ENCODE measurements around the gene PAXX. TPM values are rescaled to one million over a fixed set of nuclear protein-coding genes. Genes with fewer than 3 reads are reported as not detected.

Gene PAXX, protein sequence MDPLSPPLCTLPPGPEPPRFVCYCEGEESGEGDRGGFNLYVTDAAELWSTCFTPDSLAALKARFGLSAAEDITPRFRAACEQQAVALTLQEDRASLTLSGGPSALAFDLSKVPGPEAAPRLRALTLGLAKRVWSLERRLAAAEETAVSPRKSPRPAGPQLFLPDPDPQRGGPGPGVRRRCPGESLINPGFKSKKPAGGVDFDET
- 22.8 TPM for polyA plus RNA-seq (ENCODE audit: insufficient read length)

DNA sequence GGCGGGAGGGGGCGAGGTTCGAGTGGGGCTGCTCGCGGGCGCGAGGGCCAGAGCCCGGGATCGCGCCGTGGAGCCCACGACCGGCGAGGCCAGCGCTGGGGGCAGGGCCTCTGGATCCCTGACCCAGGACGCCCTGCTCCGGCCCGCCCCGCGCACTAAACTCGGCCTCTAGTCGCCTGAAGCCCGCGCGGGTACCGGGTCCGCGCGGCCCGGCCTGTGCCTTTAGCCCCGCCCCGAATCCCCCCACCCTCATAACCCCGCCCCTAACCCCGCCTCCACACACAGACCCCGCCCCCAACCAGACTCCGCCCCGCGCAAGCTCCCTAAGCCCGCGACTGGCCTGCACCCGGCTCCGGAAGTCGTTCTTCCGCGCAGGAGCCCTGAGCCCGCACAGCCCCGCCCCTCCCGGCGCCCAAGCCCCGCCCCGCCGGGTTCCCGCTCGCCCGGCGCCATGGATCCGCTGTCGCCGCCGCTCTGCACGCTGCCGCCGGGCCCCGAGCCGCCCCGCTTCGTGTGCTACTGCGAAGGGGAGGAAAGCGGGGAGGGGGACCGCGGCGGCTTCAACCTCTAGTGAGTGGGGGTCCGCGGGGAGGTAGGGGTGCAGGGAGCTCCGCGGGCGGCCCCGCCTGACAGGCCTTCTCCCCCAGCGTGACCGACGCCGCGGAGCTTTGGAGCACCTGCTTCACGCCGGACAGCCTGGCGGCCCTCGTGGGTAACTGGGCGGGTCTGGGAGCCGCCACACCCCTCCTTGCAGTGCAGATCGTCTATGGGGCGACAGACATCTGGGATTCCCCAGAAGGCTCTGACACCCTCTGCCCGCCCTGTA is at the start of gene PAXX:
PAXX (plus strand) TSS at position 430 of the 826 bp plus-strand sequence; CDS start at position 452, 22 bp downstream.
- DNase-seq (ENCODE audit: low read depth): peak; percentile 39

DNA sequence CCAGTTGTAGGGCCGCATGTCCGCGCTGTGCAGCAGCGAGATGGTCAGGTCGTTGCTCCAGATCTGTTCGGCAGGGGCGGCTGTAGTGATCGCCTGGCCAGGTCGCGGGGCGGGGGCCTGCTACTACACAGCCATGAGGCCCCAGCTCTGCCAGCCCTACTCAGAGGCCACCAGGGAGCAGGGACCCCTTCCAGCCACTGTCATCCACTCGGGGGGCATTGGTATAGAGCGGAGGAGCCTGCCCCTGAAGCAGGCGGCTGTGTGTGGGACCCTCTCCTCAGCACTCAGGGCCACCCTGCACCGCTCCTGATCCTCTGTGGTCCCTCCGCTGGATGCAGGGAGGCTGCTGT is 49.4 kb upstream of the PAXX start:
- DNase-seq (ENCODE audit: low read depth): no peak

DNA sequence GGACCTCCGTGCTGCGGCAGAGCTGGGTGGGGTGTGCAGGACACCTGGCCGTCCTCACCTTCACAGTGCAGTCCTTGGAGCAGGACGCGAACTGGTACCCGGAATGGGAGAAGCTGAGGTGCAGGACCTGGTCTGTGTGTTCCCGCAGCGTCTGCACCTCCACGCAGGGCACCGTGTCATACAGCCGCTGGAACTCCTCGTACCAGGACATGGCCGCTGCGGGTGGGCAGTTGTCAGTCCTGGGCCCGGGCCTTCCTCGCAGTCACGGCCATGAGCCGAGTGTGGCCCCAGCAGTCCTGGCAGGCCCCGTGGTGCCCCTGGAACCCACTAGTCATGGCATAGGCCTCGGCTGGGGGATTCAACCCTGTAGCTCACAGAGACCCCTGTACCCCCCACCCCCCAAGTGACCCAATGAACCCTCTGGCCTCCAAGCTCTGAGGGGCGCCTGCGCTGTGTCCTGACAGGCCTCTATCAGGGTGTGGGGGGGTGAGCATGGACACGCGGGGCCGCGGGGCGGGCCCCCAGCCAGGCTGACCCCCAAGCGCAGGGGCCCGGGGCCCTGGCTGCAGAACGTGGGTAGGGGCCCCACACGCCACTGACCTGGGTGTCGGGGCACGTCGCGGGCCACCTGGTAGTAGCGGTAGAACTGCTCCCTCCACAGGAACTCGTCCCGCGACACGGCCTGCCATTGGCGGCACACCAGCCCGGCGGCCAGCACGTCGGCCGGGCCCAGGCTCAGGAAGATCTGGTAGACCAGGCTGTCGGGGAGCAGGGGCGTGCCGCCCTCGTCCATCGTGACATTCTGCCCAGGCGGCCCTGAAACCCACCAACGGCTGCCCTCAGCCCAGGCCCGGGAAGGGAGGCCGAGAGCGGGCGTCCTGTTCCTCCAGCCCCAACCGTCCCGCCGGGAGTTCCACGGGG is 48.7 kb upstream of the PAXX start:
- no peak for DNase-seq (ENCODE audit: low read depth)

DNA sequence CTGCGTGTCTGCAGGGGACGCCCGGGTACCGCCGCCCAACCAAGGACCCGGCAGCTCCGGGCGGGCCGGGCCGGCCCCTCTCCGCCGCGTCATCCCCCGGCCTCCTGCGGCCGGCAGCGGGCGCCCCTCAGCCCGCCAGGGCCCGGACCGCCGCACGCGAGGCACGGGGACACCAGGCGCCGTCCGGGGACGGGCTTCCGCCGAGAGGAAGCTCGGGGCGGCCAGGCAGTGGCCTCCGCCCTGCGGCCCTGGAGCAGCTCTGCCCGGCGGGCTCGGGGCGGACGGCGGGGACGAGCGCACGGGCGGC is 48.1 kb upstream of the PAXX start:
- DNase-seq (ENCODE audit: low read depth): no peak

DNA sequence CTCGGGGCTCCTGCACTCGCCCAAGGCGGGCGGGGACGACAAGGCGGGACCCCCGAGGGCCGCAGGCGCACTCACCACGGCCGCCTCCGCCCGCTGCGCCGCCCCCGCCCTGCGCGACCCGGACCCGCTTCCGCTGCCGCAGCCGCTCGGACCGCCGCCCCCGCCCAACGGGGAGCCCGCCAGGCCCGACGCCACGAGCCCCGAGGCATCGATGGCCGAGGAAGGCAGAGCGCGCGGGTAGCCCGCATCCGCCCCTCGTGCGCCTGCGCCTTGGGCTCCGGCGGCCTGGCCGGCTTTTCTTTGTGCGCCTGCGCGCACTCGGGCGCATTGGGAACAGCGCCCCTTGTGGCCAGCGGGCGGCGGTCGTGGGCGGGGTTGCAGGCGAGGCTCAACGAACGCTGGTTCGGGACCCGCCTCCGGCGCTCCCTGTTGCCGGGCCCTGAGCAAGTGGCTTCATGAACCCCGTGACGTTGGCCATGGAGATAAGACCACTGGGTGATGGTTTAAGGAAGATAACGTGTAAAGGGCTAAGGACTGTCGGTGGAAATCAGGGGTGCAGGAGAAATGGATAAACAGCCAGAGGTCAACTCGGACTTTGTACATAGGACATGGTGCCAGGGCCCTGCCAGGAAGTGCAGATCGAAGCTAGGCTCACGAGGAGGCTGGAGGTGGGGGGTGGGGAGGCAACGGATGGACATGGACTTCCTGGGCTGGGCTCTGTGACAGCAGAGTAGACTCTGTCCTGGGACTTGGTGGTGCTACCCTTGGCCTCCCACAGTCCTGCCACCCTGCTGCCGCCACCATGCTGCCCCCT is 47.5 kb upstream of the PAXX start, which contains the start of the genes C8G and FBXW5:
C8G (plus strand) TSS at position 725 of the 814 bp plus-strand sequence; CDS start at position 803, 78 bp downstream.
FBXW5 (minus strand) TSS at position 220 of the 814 bp plus-strand sequence. CDS start 655 bp downstream, outside the sequence.
- DNase-seq (ENCODE audit: low read depth): peak; percentile 81

DNA sequence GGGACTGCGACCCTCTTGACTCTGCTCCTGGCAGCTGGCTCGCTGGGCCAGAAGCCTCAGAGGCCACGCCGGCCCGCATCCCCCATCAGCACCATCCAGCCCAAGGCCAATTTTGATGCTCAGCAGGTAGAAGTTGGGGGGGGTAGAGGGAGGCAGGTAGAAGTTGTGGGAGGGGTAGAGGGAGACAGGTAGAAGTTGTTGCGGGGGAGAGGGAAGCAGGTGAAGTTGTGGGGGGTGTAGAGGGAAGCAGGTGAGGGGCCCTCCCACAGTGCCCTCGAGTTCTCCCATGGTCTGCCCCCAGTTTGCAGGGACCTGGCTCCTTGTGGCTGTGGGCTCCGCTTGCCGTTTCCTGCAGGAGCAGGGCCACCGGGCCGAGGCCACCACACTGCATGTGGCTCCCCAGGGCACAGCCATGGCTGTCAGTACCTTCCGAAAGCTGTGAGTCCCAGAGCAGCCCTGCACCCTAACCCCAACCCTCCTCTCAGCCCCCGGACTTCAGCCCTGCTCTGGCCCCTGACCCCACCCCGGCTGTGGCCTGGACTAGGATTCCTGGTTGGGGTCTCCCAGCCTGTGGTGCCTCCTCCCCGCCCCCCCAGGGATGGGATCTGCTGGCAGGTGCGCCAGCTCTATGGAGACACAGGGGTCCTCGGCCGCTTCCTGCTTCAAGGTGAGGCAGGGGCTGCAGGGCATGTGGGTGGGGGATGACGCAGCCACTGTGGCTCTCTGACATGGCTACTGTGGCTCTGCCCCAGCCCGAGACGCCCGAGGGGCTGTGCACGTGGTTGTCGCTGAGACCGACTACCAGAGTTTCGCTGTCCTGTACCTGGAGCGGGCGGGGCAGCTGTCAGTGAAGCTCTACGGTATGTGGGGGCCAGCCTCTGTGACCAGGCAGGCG is 46.6 kb upstream of the PAXX start:
- no peak for DNase-seq (ENCODE audit: low read depth)

DNA sequence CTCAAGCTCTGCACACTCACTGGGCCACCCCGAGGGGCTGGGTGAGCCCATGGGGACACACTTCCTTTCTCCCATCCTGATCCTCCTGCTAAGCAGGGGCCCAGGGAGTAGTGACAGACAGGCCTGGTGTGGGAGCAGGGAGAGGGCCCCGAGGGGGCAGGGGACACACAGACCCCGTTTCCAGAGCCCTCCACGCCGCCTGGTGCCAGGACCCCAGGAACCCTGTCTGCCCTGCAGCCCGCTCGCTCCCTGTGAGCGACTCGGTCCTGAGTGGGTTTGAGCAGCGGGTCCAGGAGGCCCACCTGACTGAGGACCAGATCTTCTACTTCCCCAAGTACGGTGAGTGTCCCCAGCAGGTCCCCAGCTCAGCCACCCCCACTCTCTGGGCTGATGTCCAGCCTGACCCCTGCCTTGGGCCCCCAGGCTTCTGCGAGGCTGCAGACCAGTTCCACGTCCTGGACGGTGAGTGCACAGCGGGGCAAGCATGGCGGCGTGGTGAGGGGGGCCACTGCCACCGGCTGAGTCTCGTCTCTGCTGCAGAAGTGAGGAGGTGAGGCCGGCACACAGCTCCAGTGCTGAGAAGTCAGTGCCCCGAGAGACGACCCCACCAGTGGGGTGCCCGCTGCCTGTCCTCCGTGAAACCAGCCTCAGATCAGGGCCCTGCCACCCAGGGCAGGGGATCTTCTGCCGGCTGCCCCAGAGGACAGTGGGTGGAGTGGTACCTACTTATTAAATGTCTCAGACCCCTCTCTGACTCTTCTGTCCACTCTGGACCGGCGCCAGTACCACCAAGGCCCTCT is 45.8 kb upstream of the PAXX start:
- DNase-seq (ENCODE audit: low read depth): no peak

DNA sequence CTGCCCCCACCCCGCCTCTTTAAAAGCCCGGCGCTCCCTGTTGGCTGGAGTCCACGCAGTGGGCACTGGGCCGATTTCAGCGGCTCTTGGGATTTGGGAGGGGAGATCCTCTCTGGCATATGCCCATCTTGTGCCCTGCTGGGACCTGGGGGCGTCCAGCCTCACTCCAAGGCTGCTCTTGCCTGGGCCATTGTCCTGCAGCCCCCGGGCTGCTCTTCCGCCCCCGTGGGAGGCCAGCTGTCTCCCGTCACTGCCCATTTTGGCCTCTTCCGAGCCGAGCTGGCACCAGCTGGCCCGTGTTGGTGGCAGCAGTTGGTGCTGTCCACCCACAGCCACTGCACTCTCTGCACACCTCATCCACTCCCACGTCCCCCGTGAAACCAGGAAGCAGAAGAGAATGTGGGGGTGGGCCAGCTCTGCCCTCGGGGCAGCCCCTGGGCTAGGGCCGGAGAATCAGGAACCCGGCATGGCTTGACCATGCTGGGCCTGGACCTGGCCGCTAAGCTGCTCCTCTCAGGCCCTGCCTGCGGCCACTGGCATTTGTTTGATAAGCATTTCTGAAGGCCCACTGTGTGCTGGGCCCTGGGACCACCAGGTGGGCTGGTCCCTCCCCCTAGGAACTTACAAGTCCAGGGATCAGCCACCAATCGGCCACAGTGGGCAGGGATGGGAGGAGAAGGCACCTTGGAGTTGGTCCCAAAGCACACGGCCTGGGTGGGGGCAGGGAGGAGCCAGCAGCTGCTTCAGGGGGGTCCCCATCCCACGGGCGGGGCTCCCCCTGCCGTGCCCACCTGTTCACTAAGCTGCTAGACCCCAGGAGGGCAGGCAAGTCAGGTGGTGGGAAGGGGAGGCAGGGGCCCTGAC is 45.0 kb upstream of the PAXX start:
- DNase-seq (ENCODE audit: low read depth): no peak

DNA sequence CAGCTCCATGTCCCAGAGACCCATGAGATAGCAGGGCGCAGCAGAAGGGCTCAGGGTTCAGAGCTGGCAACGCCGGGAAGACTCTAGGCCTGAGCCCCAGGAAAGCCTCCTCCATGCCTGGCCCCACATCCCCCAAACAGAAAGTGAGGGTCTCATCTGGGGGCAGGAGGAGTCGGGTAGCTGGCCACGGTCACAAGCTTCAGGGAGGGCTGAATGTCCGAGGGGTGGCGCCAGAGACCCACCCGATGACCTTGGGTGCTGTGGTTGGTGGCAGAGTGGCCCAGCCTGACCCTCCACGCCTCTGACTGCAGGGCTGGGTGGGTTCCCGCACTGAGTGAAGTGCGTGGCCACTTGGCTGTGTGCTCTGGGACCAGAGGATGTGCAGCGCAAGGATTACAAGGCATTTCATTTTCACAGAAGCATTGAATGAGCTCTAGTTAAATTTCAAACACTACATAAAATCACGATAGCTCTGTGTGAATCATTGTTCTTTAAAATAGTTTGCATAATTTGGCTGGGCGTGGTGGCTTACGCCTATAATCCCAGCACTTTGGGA is 44.2 kb upstream of the PAXX start:
- no peak for DNase-seq (ENCODE audit: low read depth)

DNA sequence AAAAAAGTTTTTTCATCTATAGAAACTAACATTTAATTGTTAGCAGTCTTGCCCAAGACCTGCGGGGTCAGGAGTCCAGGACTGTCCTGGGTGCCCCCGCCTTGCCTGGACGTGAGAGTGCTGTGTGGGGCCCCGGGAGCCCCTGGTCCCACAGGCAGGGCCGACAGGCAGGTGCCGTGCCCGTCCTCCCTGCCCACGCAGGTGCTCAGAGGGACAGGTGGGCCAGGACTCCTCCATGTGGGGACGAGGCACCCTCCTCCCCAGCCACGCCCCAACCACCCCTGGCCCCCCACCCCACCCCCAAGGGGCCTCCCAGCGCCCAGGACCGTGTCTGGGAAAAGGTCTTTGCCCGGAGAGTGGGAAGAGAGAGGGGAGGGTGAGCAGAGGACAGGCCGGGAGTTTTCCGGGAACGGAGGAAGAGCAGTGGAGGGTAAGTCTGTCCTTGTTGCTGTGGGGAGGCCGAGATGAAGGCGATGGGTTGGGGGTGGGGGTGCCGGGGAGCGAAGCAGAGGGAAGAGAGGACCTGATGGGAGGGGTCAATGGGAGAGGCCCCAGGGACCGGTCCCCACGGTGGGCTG is 42.9 kb upstream of the PAXX start:
- DNase-seq (ENCODE audit: low read depth): no peak

DNA sequence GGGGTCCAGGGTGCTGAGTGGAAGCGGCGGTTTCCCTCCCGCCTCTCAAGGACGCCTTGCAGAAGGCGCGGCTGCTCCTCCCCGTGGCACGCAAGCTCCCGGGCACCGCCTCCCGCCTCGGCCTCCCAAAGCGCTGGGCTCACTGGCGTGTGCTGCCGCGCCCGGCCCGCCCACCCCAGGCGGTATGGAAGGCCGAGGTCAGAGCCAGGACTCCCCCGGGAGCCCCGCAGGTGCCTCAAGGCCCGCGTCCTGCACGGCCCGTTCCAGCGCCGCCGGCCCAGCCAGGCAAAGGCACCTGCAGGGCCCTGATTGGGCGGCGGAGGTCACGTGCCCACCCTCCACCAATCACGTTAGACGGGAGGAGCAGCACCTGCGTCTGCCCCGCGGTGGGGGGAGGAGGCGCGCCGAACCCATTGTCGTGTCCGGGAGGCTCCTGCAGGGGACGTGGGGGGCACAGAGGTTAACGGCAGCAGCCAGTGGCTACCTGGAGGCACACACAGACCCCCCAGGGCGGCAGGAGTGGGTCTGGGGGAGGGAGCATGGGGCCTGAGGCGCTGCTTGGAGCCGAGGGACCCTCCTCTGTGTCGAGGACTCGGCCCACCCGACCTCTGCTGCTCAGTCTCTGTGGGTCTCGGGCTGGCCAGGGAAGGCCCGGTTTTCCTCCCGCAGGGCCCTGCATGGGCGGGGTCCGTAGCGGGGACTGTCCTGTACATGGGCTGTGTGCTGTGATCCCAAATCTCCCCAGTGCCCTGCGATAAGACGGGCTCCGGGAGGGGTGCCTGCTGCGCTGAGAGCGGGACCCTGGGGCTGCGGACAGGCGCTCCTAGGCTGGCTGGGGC is 42.2 kb upstream of the PAXX start:
- no peak for DNase-seq (ENCODE audit: low read depth)

DNA sequence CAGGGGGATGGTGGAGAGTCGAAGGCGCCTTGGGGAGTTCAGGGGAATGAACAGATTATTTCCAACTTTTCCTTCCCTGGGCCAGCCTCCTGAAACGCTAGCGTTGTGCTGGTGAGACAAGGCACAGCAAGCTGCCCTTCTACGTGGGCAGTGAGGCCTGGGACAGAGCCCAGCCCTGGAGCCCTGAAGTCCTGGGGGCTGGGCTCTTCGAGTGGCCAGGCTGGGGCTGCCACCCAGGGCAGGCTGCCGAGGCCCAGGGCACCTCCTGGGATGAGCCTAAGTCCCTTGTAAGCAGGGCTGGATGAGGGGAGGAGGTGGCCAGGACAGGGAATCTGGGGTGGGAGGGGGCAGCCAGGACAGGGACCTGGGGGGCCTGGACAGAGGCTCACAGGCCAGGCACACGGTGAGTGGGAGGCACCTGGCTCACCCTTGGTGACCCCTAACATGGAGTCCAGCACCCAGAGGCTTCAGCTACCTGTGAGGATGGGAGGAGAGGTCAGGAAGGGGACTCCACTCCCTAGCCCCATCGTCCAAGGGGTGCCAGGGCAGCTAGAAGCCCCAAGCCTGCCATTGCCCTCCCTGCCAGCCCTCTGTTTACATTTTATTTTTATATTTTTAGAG is 41.5 kb upstream of the PAXX start:
- DNase-seq (ENCODE audit: low read depth): no peak

DNA sequence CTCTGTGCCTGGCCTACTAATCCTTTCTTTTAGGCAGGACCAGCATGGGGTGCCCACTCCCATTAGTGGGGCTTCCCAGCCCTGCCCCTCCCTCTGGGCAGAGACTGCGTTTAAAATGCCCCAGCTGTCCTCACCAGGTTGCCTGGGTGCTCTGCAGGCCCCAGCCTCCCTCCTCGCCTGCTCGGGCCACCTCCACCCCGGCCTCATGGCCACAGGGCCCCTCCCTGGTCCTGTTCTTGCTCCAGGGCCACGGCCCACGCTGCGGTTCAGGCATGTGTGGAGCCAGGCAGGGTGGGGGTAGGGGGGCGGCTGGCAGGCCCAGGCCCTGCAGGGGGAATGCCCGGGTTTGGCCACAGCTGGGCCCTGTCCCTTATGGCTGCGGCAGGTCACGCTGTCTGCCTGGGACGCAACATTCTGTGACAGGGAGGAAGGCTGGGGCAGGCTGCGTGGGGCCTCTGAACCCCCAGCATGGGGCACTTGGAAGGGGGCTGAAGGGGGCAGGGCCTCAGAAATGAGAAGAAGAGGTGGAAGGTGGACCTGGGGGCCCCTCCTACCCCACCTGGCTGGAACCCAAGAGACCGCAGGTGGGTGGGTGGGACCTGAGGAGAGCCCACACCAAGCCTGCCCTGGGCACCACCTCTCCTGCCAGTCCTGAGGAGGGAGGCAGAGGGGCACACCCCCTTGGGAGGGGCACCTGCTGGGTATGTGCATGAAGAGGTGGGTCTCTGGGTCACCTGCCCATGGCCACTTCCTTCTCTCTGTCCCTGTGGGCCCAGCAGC is 40.5 kb upstream of the PAXX start, which contains the start of gene LCN12:
LCN12 (plus strand) TSS at position 733 of the 780 bp plus-strand sequence. CDS start 55 bp downstream, outside the sequence.
- no peak for DNase-seq (ENCODE audit: low read depth)

DNA sequence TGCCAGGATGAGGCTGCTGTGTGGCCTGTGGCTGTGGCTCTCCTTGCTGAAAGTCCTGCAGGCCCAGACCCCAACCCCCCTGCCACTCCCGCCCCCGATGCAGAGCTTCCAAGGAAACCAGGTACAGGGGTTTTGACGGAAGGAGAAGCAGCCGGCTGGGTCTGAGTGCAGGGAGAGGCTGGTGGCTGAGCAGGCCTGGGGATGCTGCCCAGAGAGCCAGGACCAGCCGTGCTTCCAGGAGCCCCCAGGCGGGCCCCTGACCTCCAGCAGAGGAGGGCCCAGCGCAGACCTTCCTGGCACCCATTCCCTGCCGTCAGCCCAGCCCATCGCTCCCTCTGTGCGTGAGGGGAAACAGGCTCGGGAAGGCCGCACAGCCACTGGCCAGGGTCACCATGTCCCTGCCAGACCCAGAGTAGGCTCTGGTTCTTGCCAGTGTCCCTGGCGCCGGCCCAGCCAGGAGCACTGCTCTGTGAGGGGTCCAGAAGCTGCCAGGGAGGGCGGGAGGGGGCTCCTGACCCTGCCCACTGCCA is 39.8 kb upstream of the PAXX start:
- DNase-seq (ENCODE audit: low read depth): no peak

Data from forelimb muscle (tissue), 1 donor.